Pancreas (tissue), 10 donors: ENCODE data around the gene FLT3LG. TPM values are rescaled to one million over a fixed set of nuclear protein-coding genes. Genes with fewer than 3 reads are reported as not detected.

Source experiments
- ATAC-seq, 4 donors: fragments of 200-7000 bp; cut with Tn5 transposase; one replicate each; pipeline versions ENCODE4 v1.8.0 to v1.9.1; 2020; ENCODE audit warnings: mild to moderate bottlenecking in 4 of 4, moderate library complexity in 4 of 4
- DNase-seq, 6 donors: peaks; one replicate each; pipeline ENCODE4 v3.0.0-alpha.2; 2020
- FAIRE-seq: peaks from 2 replicates; lab custom pipeline; 2012; peaks lifted over from hg19 to GRCh38; lab: Jason Lieb, UNC
- H3K27ac ChIP-seq, 4 donors: fragments of 200-600 bp; sonication (generic); 1 replicate in 3 of 4; 2 replicates in 1 of 4; pipeline versions ENCODE4 v1.5.0 to v1.8.0; 2020
- H3K27me3 ChIP-seq, 4 donors: fragments of 200-600 bp; one replicate each; pipeline ENCODE4 v1.8.0; 2021
- H3K36me3 ChIP-seq, 3 donors: fragments of 200-600 bp; sonication (generic) in 1 of 3; one replicate each; pipeline versions ENCODE4 v1.5.0 to v1.8.0; 2020 to 2021
- H3K4me1 ChIP-seq, 3 donors: fragments of 200-600 bp; one replicate each; pipeline ENCODE4 v1.8.0; 2021
- H3K4me3 ChIP-seq, 4 donors: fragments of 200-600 bp; sonication (generic) in 2 of 4; one replicate each; pipeline versions ENCODE4 v1.5.0 to v1.8.0; 2020 to 2021
- H3K9me3 ChIP-seq, 4 donors: fragments of 200-600 bp; one replicate each; pipeline ENCODE4 v1.8.0; 2021
- CTCF ChIP-seq, 4 donors: fragments of 200-600 bp; sonication (generic) in 3 of 4; IDR thresholded peaks; one replicate each; pipeline versions ENCODE4 v1.5.0 to v1.8.0; 2021; ENCODE audit warnings: antibody characterized with exemption in 4 of 4
- WGBS, 2 donors: extraction: QIAGEN DNeasy Blood & Tissue Kit; methylation state at CpG; one replicate each; pipeline ENCODE4 v1.1.7; 2013; 5-methylcytosine and 5-hydroxymethylcytosine counted together
- intact Hi-C, 3 donors: fragments of 100-400 bp; cut with DNase I; formaldehyde crosslinking; loops; one replicate each; pipeline versions ENCODE4 v1.11.1 to v1.14.2; 2022
- polyA plus RNA-seq, 2 donors: library from polyadenylated mRNA; stranded (reverse); fragments of 200-250 nt; gene quantifications; one replicate each; pipeline ENCODE4 v1.2.3, GENCODE V29; 2013
- total RNA-seq, 6 donors: library from RNA; stranded (reverse); fragmentation: NEBNext Ultra II Directional in 4 of 6; extraction: Animal tissue kit (Norgen Biotek cat#: 25700) in 4 of 6; gene quantifications; one replicate each; pipeline versions ENCODE4 v1.2.1 to v1.2.4, GENCODE V29; 2021 to 2023
- donor health status: healthy with polysubstance abuse.
- donor health status: DM: no; HTN: no; CAD: no; lungs with moderate emphysema.
- donor health status: DM: no; HTN: no; CAD: no.
- donor health status: control.
- donor health status: control.
- donor health status: Bipolar disorder and iron deficiency.
- donor health status: DM: yes; HTN: yes; CAD: no.
- donor health status: DM: no; HTN: no; CAD: no.
- donor health status: DM: no; HTN: no; CAD: no.
- donor health status: DM: yes; HTN: yes; CAD: no.

Gene FLT3LG
- total and polyA plus RNA-seq, 8 donors: 0.79 to 8.4 (median 2.7) TPM

- H3K9me3 ChIP-seq: no peaks in the 10 kb centered on the region
- ATAC-seq: peak; percentile 86 to 91 (median 87)
- H3K27me3 ChIP-seq: no peaks in the 10 kb centered on the region
- no peak for FAIRE-seq
- no peak for TF ChIP-seq CTCF (IDR thresholded peaks at IDR 0.05)
- WGBS, 2 donors: 0 to 1% methylated on average over 66 of the region's 66 CpGs
- intact Hi-C loops: no loop called here
- DNase-seq: peak; percentile 97 to 99 (median 98)
- H3K4me3 ChIP-seq: peak within 1 kb of the TSS; percentile 41 to 63 (median 54)
- H3K27ac ChIP-seq: peak within 1 kb of the TSS; percentile 85 to 95 (median 88)
- H3K4me1 ChIP-seq: peaks cover 0 to 7% (median 5%) of the 10 kb centered on the region in 3 donors
- no peaks in the 10 kb centered on the region for H3K36me3 ChIP-seq
Observed at GRCh38 chr19:49453013-49453756, 20.8 kb upstream of the FLT3LG start, which contains the start of gene ALDH16A1. TSS of gene ALDH16A1 (plus strand) at chr19:49453225. CDS start at chr19:49453332, 107 bp downstream.

DNA sequence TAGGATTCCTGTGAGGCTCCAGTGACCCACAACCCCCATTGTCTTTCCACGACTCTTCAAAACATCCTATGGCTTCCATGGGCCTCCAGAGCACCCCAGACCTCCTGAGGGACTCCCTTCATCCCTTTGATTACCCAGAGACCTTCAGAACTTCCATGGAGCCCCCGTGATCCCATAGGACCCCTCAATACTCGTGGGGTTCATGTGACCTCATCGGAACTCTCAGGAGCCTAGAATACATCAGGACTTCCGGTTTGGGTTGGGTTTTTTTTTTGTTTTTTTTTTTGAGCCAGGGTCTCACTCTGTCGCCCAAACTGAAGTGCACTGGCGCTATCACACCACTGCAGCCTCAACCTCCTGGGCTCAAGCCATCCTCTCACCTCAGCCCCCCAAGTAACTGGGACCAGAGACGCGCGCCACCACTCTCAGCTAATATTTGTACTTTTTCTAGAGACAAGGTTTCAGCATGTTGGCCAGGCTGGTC lies 20.2 kb upstream of the FLT3LG start:
- no peak for TF ChIP-seq CTCF (IDR thresholded peaks at IDR 0.05)
- Histone ChIP-seq H3K27me3 (no peaks in the 10 kb centered on the region), H3K36me3 (no peaks in the 10 kb centered on the region), H3K9me3 (no peaks in the 10 kb centered on the region), H3K4me1 (peaks cover 0 to 7% (median 5%) of the 10 kb centered on the region in 3 donors), H3K27ac (peak overlapping the region; percentile 85 to 95 (median 88)), H3K4me3 (peak overlapping the region; percentile 41 to 63 (median 54))
- FAIRE-seq (no peak), DNase-seq (no peak), ATAC-seq (no peak)
- WGBS, 2 donors: 26 to 31% methylated on average over 10 of the region's 10 CpGs
- intact Hi-C loops: no loop called here

DNA sequence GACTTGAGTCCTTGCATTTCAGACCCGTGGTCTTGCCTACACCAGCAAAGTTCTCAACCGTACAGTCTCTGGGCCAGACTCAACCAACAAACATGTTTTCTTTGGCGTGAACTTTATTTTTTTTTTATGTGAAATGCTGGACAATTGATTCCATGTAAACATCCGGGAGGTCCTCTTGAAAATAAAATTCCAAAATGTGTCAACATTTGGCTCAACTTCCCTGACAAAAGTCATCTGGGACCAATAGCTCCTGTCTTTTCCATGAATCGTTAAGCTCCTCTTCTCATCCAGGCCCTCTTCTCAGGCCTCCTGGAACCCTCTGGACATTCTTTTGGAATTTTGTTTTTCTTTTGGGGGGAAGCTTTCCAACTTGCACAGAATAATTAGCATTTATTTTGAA lies 18.2 kb upstream of the FLT3LG start:
- Histone ChIP-seq H3K9me3 (no peaks in the 10 kb centered on the region), H3K4me3 (no peak overlapping the region), H3K4me1 (peaks cover 0 to 4% (median 0%) of the 10 kb centered on the region in 3 donors), H3K27ac (no peak overlapping the region), H3K27me3 (no peaks in the 10 kb centered on the region), H3K36me3 (peaks cover 0 to 12% (median 0%) of the 10 kb centered on the region in 3 donors)
- intact Hi-C loops: no loop called here
- no peak for DNase-seq
- ATAC-seq: no peak
- WGBS, 2 donors: 70 to 82% methylated on average over 5 of the region's 5 CpGs
- TF ChIP-seq CTCF (IDR thresholded peaks at IDR 0.05): no peak
- no peak for FAIRE-seq

DNA sequence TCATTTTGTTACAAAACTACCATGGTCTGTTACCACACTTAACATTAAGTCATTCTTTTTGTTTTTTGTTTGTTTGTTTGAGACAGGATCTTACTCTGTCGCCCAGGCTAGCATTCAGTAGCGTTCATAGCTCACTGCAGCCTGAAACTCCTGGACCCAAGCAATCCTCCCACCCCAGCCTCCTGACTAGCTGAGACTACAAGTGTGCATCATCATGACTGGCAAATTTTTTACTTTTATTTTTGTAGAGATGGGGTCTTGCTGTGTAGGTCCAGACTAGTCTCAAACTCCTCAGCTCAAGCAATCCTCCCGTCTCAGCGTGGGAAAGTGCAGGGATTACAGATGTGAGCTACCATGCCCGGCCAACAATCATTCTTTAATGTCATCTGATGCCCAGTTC lies 17.7 kb upstream of the FLT3LG start:
- H3K4me3 ChIP-seq: no peak overlapping the region
- DNase-seq (no peak), ATAC-seq (no peak), FAIRE-seq (no peak)
- peaks cover 0 to 4% (median 0%) of the 10 kb centered on the region in 3 donors for H3K4me1 ChIP-seq
- 86 to 92% methylated on average over 5 of the region's 5 CpGs for WGBS, 2 donors
- H3K9me3 ChIP-seq: no peaks in the 10 kb centered on the region
- intact Hi-C loops: no loop called here
- no peak for TF ChIP-seq CTCF (IDR thresholded peaks at IDR 0.05)
- H3K27ac ChIP-seq: peak overlapping the region in 1 of 4 donors; percentile 41
- H3K27me3 ChIP-seq: no peaks in the 10 kb centered on the region
- peaks cover 0 to 12% (median 0%) of the 10 kb centered on the region in 3 donors for H3K36me3 ChIP-seq

DNA sequence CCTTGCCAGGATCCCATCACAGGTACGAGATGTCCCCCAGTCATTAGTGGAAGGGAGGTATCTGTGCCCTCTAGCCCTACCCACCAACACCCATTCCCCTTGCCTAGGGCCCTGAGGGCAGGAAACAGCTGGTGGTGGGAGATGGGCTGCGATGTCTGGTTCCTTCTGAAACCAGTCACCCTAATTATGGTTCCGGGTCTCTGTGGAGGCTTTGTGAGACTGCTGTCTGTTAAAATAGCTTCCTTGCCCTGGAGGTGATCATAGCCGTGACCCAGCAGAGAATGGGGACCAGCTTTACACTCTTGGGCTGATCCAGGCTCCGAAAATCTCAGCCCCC lies 15.5 kb upstream of the FLT3LG start:
- intact Hi-C loops: no loop called here
- FAIRE-seq (no peak), DNase-seq (no peak), ATAC-seq (no peak)
- no peak overlapping the region for H3K4me3 ChIP-seq
- no peaks in the 10 kb centered on the region for H3K27me3 ChIP-seq
- no peaks in the 10 kb centered on the region for H3K9me3 ChIP-seq
- H3K27ac ChIP-seq: peak overlapping the region in 1 of 4 donors; percentile 5
- peaks cover 0 to 12% (median 0%) of the 10 kb centered on the region in 3 donors for H3K36me3 ChIP-seq
- TF ChIP-seq CTCF (IDR thresholded peaks at IDR 0.05): no peak
- 93 to 95% methylated on average over 5 of the region's 5 CpGs for WGBS, 2 donors
- peaks cover 0 to 4% (median 0%) of the 10 kb centered on the region in 3 donors for H3K4me1 ChIP-seq
